SJSA1 (cell line): ENCODE data around the gene DERA. TPM values are rescaled to one million over a fixed set of nuclear protein-coding genes. Genes with fewer than 3 reads are reported as not detected.
"Not testable (repeated sequence)": the region's sequence is repeated elsewhere in the genome, so short reads cannot be mapped to it uniquely, and the experiment has no call there.

Experiments
- DNase-seq, 2 experiments: peaks; one replicate each; pipeline ENCODE4 v3.0.0-alpha.2; 2015 to 2020; ENCODE audit warnings: low spot score in 2 of 2, low read depth in 1 of 2
- H3K27ac ChIP-seq: fragments of 250-450 bp; sonication (Bioruptor Pico); 2 replicates; pipeline ENCODE4 v1.5.1; 2020; ENCODE audit warnings: mild to moderate bottlenecking, moderate library complexity
- H3K27me3 ChIP-seq: fragments of 250-450 bp; sonication (Bioruptor Pico); replicated peaks from 2 replicates; pipeline ENCODE4 v1.5.1; 2020; ENCODE audit warnings: mild to moderate bottlenecking, moderate library complexity
- H3K36me3 ChIP-seq: fragments of 250-450 bp; sonication (Bioruptor Pico); 2 replicates; pipeline ENCODE4 v1.5.1; 2020; ENCODE audit warnings: mild to moderate bottlenecking
- H3K4me1 ChIP-seq: fragments of 250-450 bp; sonication (Bioruptor Pico); replicated peaks from 2 replicates; pipeline ENCODE4 v1.6.1; 2021; ENCODE audit warnings: mild to moderate bottlenecking
- H3K4me3 ChIP-seq: fragments of 250-450 bp; sonication (Bioruptor Pico); 2 replicates; pipeline ENCODE4 v1.5.1; 2020; ENCODE audit warnings: mild to moderate bottlenecking
- H3K9me3 ChIP-seq: fragments of 250-450 bp; sonication (Bioruptor Pico); replicated peaks from 2 replicates; pipeline ENCODE4 v1.5.1; 2020; ENCODE audit warnings: mild to moderate bottlenecking
- total RNA-seq: library from RNA; depleted of rRNA; stranded (reverse); fragments of >200 nt; shearing (Covaris generic); gene quantifications from 2 replicates; pipeline ENCODE4 v1.2.3, GENCODE V29; 2014

DERA gene
- total RNA-seq, 1 experiment from 2014 or later = 65.2 TPM

DNA sequence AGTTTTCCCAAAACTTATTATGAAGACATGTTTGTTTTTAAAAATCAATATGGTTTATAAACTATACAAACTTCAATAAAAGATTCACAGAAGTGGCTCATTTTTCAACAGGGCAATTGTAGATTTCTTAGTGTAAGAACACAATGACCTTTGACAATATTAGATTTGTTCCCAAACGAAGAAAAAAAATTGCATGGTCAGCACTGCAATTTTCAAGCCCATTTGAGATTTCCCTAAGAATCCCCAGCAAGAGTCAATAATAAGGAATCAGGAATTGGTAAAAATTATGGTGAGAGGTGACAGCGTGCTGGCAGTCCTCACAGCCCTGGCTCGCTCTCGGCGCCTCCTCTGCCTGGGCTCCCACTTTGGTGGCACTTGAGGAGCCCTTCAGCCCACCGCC lies 145.8 kb downstream of the DERA start:
- H3K4me1 ChIP-seq = no peaks in the 10 kb centered on the region
- H3K4me3 ChIP-seq = no peak overlapping the region
- no peaks in the 10 kb centered on the region for H3K27me3 ChIP-seq
- H3K27ac ChIP-seq = no peak overlapping the region
- H3K9me3 ChIP-seq = no peaks in the 10 kb centered on the region
- DNase-seq = no peak
- no peaks in the 10 kb centered on the region for H3K36me3 ChIP-seq

DNA sequence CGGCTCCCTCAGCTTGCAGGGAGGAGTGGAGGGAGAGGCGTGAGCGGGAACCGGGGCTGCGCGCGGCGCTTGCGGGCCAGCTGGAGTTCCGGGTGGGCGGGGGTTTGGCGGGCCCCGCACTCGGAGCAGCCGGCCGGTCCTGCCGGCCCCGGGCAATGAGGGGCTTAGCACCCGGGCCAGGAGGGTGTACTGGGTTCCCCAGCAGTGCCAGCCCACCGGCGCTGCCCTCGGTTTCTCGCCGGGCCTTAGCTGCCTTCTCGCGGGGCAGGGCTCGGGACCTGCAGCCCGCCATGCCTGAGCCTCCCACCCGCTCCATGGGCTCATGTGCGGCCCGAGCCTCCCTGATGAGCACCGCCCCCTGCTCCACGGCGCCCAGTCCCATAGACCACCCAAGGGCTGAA lies 146.2 kb downstream of the DERA start:
- not testable (repeated sequence) for H3K27me3 ChIP-seq, H3K4me3 ChIP-seq, H3K4me1 ChIP-seq, H3K27ac ChIP-seq, DNase-seq, H3K36me3 ChIP-seq, H3K9me3 ChIP-seq

GRCh38 chr12:16062611-16063010 lies 151.5 kb downstream of the DERA start:
- no peaks in the 10 kb centered on the region for H3K4me1 ChIP-seq
- no peak overlapping the region for H3K27ac ChIP-seq
- no peak for DNase-seq
- H3K36me3 ChIP-seq = no peaks in the 10 kb centered on the region
- no peaks in the 10 kb centered on the region; the same call in 1 of the 2 replicates for H3K27me3 ChIP-seq
- no peaks in the 10 kb centered on the region for H3K9me3 ChIP-seq
- no peak overlapping the region for H3K4me3 ChIP-seq

DNA sequence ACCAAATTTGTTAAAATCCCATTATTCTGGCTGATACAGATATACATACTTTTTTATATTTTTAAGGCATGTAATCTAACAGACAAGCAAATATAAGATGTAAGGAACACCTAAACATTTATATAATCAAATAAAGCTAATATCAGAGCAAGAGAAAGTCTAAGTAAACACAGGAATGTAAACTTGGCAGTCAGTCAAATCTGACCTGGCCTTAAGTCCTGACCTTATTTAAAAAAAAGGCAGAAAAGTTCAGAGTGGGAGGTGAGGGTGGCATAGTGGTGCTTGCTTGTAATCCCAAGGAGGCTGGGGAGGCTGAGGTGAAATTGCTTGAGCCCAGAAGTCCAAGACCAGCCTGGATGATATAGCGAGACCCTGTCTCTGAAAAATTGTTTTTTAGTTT lies 152.6 kb downstream of the DERA start:
- Histone ChIP-seq H3K27me3 (no peaks in the 10 kb centered on the region; the same call in 1 of the 2 replicates), H3K27ac (no peak overlapping the region), H3K9me3 (no peaks in the 10 kb centered on the region), H3K36me3 (no peaks in the 10 kb centered on the region), H3K4me3 (no peak overlapping the region), H3K4me1 (no peaks in the 10 kb centered on the region)
- no peak for DNase-seq

DNA sequence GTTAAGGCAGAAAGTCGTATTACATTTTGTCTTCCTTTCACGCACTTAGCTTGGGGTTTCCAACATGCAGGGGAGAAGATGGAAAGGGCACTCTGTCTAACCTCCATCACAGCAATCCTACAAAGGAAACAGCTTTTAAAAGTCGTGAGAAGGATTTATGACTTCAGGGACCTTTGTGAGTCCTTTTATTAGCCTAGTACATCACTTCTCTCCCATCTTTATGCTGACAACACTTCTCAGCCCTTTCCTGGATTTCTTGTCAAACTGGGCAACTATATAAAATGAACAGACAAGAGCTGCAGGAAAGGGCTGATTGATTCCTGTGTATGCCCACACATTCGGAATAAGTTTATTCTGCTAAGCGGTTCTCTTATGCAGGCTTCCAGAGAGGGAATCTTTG lies 159.0 kb downstream of the DERA start:
- no peak overlapping the region for H3K27ac ChIP-seq
- H3K27me3 ChIP-seq = no peaks in the 10 kb centered on the region; the same call in 1 of the 2 replicates
- no peaks in the 10 kb centered on the region for H3K36me3 ChIP-seq
- DNase-seq = no peak
- no peaks in the 10 kb centered on the region for H3K4me1 ChIP-seq
- no peak overlapping the region for H3K4me3 ChIP-seq
- H3K9me3 ChIP-seq = no peaks in the 10 kb centered on the region

- no peaks in the 10 kb centered on the region; the same call in 1 of the 2 replicates for H3K27me3 ChIP-seq
These were observed 161.5 kb downstream of the DERA start for GRCh38 chr12:16072678-16073077.

GRCh38 chr12:16074894-16075293 lies 163.8 kb downstream of the DERA start:
- Histone ChIP-seq H3K27me3 (no peaks in the 10 kb centered on the region), H3K9me3 (no peaks in the 10 kb centered on the region), H3K4me1 (no peaks in the 10 kb centered on the region), H3K4me3 (no peak overlapping the region), H3K36me3 (no peaks in the 10 kb centered on the region), H3K27ac (no peak overlapping the region)
- DNase-seq = no peak

More at GRCh38 chr12:16072678-16073077, 161.5 kb downstream of the DERA start:
- Histone ChIP-seq H3K9me3 (no peaks in the 10 kb centered on the region), H3K4me1 (no peaks in the 10 kb centered on the region), H3K4me3 (no peak overlapping the region), H3K27ac (no peak overlapping the region), H3K36me3 (no peaks in the 10 kb centered on the region)
- no peak for DNase-seq

- DNase-seq = no peak
- no peak overlapping the region for H3K4me3 ChIP-seq
- no peaks in the 10 kb centered on the region for H3K9me3 ChIP-seq
- H3K27me3 ChIP-seq = no peaks in the 10 kb centered on the region
- H3K27ac ChIP-seq = no peak overlapping the region
- no peaks in the 10 kb centered on the region for H3K4me1 ChIP-seq
- no peaks in the 10 kb centered on the region for H3K36me3 ChIP-seq
These were observed 164.8 kb downstream of the DERA start for GRCh38 chr12:16075887-16076286.

DNA sequence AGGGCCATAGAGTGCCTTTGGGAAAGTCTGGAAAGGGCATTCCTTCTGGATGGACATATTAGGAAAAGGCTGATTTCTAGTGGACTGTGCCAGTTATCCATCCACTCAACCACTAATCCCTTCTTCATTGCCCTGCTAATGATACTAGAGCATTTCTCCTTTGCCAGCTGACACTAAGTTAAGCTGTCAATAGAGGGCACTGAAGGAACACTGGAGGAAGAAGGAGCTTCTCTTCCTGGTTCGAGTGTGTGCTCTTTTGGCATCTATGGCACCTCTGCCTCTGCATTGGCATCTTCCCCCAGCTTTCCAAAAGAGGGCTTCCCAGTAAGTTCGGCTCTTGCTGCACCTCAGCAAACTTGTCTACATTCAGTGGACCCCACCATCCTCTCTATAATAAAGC lies 165.4 kb downstream of the DERA start:
- no peaks in the 10 kb centered on the region for H3K36me3 ChIP-seq
- DNase-seq = peak in 1 of 2 experiments; percentile 3

DNA sequence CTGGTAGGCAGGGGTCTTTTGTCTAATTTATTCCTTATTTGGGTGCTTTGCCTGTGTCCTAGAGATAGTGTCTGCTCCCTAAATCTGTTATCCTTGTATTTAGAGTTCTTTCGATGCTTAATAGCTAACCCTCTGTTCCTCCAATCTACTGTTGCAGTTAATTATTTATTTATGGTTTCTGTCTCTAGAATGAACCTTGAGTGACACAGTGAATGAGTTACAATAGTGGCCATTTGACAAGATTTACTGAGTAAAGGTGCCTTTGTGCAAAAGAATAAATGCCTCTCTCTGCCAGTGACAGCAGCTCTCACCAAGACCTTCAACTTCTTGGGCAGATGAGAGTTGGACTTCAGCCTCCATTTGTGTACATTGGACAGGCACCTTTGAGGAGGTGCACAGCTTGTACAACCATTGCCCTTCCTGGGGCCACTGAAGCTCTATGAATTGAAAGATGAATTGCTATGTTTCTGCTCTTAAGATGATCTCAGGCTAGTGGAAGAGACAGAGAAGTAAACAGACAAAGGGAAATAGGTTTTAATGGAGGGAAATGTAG lies 165.9 kb downstream of the DERA start:
- Histone ChIP-seq H3K27me3 (no peaks in the 10 kb centered on the region), H3K27ac (no peak overlapping the region), H3K4me1 (no peaks in the 10 kb centered on the region), H3K36me3 (no peaks in the 10 kb centered on the region), H3K9me3 (no peaks in the 10 kb centered on the region), H3K4me3 (no peak overlapping the region)
- no peak for DNase-seq

More for the DNA sequence above, 165.4 kb downstream of the DERA start:
- no peak overlapping the region for H3K27ac ChIP-seq
- H3K4me1 ChIP-seq = no peaks in the 10 kb centered on the region
- H3K27me3 ChIP-seq = no peaks in the 10 kb centered on the region
- no peaks in the 10 kb centered on the region for H3K9me3 ChIP-seq
- no peak overlapping the region for H3K4me3 ChIP-seq

DNA sequence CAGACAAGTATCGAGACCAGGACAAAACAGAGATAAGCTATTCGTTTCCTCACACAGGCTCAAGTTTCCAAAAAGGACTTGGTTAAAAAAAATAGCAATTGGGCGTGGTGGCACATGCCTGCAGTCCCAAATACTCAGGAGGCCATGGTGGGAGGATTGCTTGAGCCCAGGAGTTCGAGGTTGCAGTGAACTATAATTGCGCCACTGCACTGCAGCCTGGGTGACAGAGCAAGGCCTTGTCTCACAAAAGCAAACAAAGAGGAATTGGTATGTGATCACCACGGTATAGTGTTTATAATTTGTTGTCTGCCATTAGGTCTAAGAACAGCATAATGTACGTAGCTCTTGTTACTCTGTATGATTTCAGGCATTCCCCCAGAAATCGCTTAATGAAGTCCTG lies 175.3 kb downstream of the DERA start:
- Histone ChIP-seq H3K4me1 (no peaks in the 10 kb centered on the region), H3K36me3 (no peaks in the 10 kb centered on the region), H3K27me3 (no peaks in the 10 kb centered on the region), H3K27ac (no peak overlapping the region), H3K9me3 (no peaks in the 10 kb centered on the region), H3K4me3 (no peak overlapping the region)
- no peak for DNase-seq

GRCh38 chr12:16086942-16087341 lies 175.8 kb downstream of the DERA start:
- Histone ChIP-seq H3K9me3 (no peaks in the 10 kb centered on the region), H3K4me3 (no peak overlapping the region), H3K27ac (no peak overlapping the region), H3K4me1 (no peaks in the 10 kb centered on the region), H3K36me3 (no peaks in the 10 kb centered on the region), H3K27me3 (no peaks in the 10 kb centered on the region)
- DNase-seq = no peak
